Skeletal muscle tissue (tissue), 4 donors: ENCODE results near the gene TRAPPC6A. TPM values are rescaled to one million over a fixed set of nuclear protein-coding genes. Genes with fewer than 3 reads are reported as not detected.

Experiments used
- H3K27ac ChIP-seq: one replicate; pipeline ENCODE4 v1.7.0; 2013; ENCODE audit warnings: mild to moderate bottlenecking, low read depth, low read length, inconsistent platforms
- H3K27me3 ChIP-seq, 3 donors: one replicate each; pipeline ENCODE4 v1.7.0; 2013; ENCODE audit warnings: low read length in 3 of 3; ENCODE audit not compliant: control insufficient read depth in 3 of 3, insufficient read depth in 3 of 3
- H3K36me3 ChIP-seq, 3 donors: one replicate each; pipeline ENCODE4 v1.7.0; 2013; ENCODE audit warnings: low read length in 3 of 3; ENCODE audit not compliant: control insufficient read depth in 3 of 3, insufficient read depth in 3 of 3
- H3K4me1 ChIP-seq, 3 donors: one replicate each; pipeline ENCODE4 v1.7.0; 2013; ENCODE audit warnings: low read length in 3 of 3, mild to moderate bottlenecking in 3 of 3; ENCODE audit not compliant: control insufficient read depth in 3 of 3, insufficient read depth in 3 of 3
- H3K4me3 ChIP-seq, 3 donors: one replicate each; pipeline ENCODE4 v1.7.0; 2013; ENCODE audit warnings: low read length in 3 of 3
- H3K9ac ChIP-seq, 3 donors: one replicate each; pipeline ENCODE4 v1.7.0; 2013; ENCODE audit warnings: low read length in 3 of 3, mild to moderate bottlenecking in 3 of 3, moderate library complexity in 2 of 3, low read depth in 1 of 3
- H3K9me3 ChIP-seq, 3 donors: one replicate each; pipeline ENCODE4 v1.7.0; 2013; ENCODE audit warnings: low read length in 3 of 3; ENCODE audit not compliant: control insufficient read depth in 3 of 3
- total RNA-seq: library from RNA; depleted of rRNA; stranded (reverse); fragments of >200 nt; gene quantifications from one replicate; pipeline ENCODE4 v1.2.3, GENCODE V29; 2014
- donor health status: Osteomylitis.

The TRAPPC6A gene
- total RNA-seq, 1 donor from 2014 or later: 15.1 TPM

- Histone ChIP-seq H3K9me3 (no peaks in the 10 kb centered on the region), H3K27ac (no peak overlapping the region), H3K4me3 (no peak overlapping the region), H3K27me3 (no peaks in the 10 kb centered on the region), H3K36me3 (no peaks in the 10 kb centered on the region), H3K9ac (no peak overlapping the region), H3K4me1 (no peaks in the 10 kb centered on the region)
These were observed 9.5 kb upstream of the TRAPPC6A start for GRCh38 chr19:45187421-45188100.

DNA sequence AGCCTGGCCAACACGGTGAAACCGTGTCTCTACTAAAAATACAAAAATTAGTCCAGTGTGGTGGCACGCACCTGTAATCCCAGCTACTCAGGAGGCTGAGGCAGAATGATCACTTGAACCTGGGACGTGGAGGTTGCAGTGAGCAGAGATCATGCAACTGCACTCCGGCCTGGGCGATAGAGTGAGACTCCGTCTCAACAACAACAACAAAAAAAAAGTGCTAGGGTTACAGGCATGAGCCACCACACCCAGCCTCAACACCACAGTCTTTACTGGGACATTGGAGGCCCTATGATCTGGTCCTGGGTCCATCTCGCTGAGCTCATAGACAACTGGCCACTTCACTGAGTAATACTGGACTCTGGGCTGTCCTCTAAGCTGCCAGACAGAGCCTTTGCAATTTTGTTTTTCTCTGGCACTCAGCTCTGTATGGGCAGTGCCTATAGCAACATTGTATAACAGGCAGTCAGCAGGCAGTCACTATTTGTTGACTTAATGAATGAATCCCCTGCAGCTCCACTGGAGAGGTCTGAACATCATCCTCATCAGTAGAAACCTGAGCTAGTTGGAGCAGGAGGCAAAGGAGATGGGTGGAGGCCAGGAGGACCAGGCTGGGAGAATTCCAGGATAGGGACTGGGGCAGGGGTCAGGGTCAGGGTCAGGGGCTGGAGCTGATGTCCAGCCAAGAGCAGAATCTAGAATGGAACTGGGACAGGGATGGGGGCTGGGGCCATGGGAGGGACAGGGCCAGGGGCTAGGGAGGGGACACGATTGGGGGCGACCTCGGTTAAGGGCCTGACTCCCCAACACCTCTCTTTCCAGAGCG lies 8.7 kb upstream of the TRAPPC6A start:
- Histone ChIP-seq H3K27me3 (no peaks in the 10 kb centered on the region), H3K36me3 (no peaks in the 10 kb centered on the region), H3K4me1 (no peaks in the 10 kb centered on the region)

DNA sequence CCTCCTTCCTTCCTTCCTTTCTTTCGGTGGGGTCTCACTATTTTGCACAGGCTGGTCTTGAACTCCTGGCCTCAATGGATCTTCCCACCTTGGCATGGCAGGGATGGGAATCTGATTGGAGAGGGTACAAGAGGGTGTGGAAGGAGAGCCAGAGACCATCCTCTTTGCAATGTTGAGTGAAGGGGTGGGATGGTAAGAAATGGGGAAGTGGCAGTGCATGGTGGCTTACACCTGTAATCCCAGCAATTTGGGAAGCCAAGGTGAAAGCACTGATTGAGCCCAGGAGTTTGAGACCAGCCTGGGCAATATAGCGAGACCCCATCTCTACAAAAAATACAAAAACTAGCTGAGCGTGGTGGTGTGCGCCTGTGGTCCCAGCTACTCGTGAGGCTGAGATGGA lies 6.1 kb upstream of the TRAPPC6A start:
- H3K4me3 ChIP-seq: no peak overlapping the region
- peaks cover 13 to 22% (median 16%) of the 10 kb centered on the region in 3 donors for H3K4me1 ChIP-seq
- no peak overlapping the region for H3K27ac ChIP-seq
- no peak overlapping the region for H3K9ac ChIP-seq
- H3K27me3 ChIP-seq: no peaks in the 10 kb centered on the region
- peaks cover 0 to 5% (median 0%) of the 10 kb centered on the region in 3 donors for H3K36me3 ChIP-seq
- H3K9me3 ChIP-seq: no peaks in the 10 kb centered on the region

More for the DNA sequence above, 8.7 kb upstream of the TRAPPC6A start:
- H3K9ac ChIP-seq: no peak overlapping the region
- no peak overlapping the region for H3K4me3 ChIP-seq
- no peak overlapping the region for H3K27ac ChIP-seq
- no peaks in the 10 kb centered on the region for H3K9me3 ChIP-seq

- Histone ChIP-seq H3K4me1 (peaks cover 14 to 30% (median 19%) of the 10 kb centered on the region in 3 donors), H3K27me3 (no peaks in the 10 kb centered on the region), H3K36me3 (peaks cover 0 to 5% (median 0%) of the 10 kb centered on the region in 3 donors), H3K27ac (no peak overlapping the region), H3K9me3 (no peaks in the 10 kb centered on the region), H3K9ac (no peak overlapping the region), H3K4me3 (no peak overlapping the region)
These were observed 4.7 kb upstream of the TRAPPC6A start for GRCh38 chr19:45182758-45183157.

DNA sequence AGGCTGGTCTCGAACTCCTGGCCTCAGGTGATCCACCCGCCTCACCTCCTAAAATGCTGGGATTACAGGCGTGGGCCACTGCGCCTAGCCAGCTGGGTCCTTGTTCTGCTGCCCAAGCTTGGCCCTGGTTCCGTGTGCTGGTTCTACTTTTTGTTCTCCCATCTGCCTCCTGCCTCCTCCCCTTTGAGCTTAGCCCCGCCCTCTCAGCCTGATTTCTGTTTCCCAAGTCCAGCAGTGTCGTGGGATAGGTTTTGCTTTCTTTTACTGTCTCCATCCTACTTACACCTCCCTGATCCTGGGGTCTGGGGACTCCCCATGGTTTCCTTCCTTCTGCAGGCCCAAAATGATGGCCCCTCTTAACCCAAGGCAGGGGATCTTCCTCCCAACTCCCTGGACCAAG lies 2.9 kb upstream of the TRAPPC6A start:
- Histone ChIP-seq H3K36me3 (peaks cover 0 to 5% (median 0%) of the 10 kb centered on the region in 3 donors), H3K9ac (peak overlapping the region in 1 of 3 donors; percentile 33), H3K4me1 (peaks cover 21 to 38% (median 27%) of the 10 kb centered on the region in 3 donors), H3K27ac (no peak overlapping the region), H3K27me3 (no peaks in the 10 kb centered on the region), H3K9me3 (no peaks in the 10 kb centered on the region), H3K4me3 (no peak overlapping the region)

DNA sequence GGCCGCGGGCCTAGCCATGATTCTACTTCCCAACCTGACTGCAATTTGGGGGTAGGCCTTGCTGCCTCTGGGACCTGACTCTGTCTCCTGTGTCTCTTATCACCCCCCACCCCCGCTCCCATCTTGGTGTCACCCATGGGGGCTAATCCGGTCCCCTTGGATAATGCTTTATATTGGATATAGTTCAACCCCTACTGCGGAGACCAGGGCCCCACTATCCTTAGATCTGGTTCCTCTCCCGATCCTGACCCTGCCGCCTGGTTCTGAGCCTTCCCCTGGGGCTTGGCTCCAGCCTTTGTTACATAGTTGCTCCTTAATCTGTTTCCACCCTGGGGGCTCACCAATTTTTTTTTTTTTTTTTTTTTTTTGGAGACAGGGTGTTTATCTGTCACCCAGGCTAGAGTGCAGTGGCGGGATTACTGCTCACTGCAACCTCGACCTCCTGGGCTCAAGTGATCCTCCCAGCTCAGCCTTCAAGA lies 1.9 kb upstream of the TRAPPC6A start:
- Histone ChIP-seq H3K4me1 (peaks cover 21 to 38% (median 27%) of the 10 kb centered on the region in 3 donors), H3K9ac (peak overlapping the region in 2 of 3 donors; percentile 79 to 92), H3K27ac (peak overlapping the region; percentile 88), H3K4me3 (peak overlapping the region; percentile 54 to 98 (median 95)), H3K27me3 (no peaks in the 10 kb centered on the region), H3K36me3 (peaks cover 0 to 5% (median 0%) of the 10 kb centered on the region in 3 donors), H3K9me3 (no peaks in the 10 kb centered on the region)

DNA sequence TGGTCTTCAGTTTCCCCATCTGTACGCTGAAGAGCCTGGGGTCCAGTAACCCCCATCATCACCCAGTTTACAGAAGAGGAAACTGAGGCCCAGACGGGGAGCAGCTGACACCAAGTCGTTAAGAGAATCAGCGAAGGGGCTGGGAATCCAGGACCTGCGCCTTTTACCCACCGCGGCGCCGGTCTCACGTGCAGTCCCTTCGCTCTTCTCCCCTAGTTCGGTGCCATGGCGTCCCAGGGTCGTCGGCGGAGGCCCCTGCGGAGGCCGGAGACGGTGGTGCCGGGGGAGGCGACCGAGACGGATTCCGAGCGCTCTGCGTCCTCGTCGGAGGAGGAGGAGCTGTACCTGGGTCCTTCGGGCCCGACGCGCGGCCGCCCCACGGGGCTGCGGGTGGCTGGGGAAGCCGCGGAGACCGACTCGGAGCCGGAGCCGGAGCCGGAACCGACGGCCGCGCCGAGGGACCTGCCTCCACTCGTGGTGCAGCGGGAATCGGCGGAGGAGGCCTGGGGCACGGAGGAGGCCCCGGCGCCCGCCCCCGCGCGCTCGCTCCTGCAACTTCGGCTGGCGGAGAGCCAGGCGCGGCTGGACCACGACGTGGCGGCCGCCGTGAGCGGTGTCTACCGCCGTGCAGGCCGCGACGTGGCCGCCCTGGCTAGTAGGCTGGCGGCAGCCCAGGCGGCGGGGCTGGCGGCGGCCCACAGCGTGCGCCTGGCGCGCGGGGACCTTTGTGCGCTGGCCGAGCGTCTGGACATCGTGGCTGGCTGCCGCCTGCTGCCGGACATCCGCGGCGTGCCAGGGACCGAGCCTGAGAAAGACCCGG lies 1.2 kb upstream of the TRAPPC6A start:
- Histone ChIP-seq H3K4me3 (peak overlapping the region; percentile 95 to 98 (median 96)), H3K9ac (peak overlapping the region; percentile 79 to 93 (median 92)), H3K27me3 (no peaks in the 10 kb centered on the region), H3K9me3 (no peaks in the 10 kb centered on the region), H3K27ac (peak overlapping the region; percentile 88), H3K36me3 (peaks cover 0 to 5% (median 0%) of the 10 kb centered on the region in 3 donors), H3K4me1 (peaks cover 21 to 38% (median 27%) of the 10 kb centered on the region in 3 donors)

- peaks cover 21 to 38% (median 27%) of the 10 kb centered on the region in 3 donors for H3K4me1 ChIP-seq
- peak within 1 kb of the TSS; percentile 87 to 94 (median 93) for H3K9ac ChIP-seq
- H3K27me3 ChIP-seq: no peaks in the 10 kb centered on the region
These were observed 430 bp upstream of the TRAPPC6A start, which contains the start of gene BLOC1S3 for GRCh38 chr19:45178262-45179071. Gene BLOC1S3 (plus strand): TSS chr19:45178784. CDS start chr19:45179297, 513 bp downstream.

More at GRCh38 chr19:45178262-45179071, 430 bp upstream of the TRAPPC6A start, which contains the start of gene BLOC1S3:
- Histone ChIP-seq H3K9me3 (no peaks in the 10 kb centered on the region), H3K4me3 (peak within 1 kb of the TSS; percentile 95 to 98 (median 96)), H3K27ac (peak within 1 kb of the TSS; percentile 98), H3K36me3 (peaks cover 0 to 5% (median 0%) of the 10 kb centered on the region in 3 donors)
